Measurements from ENCODE around the gene SLC29A4.

The SLC29A4 gene

DNA sequence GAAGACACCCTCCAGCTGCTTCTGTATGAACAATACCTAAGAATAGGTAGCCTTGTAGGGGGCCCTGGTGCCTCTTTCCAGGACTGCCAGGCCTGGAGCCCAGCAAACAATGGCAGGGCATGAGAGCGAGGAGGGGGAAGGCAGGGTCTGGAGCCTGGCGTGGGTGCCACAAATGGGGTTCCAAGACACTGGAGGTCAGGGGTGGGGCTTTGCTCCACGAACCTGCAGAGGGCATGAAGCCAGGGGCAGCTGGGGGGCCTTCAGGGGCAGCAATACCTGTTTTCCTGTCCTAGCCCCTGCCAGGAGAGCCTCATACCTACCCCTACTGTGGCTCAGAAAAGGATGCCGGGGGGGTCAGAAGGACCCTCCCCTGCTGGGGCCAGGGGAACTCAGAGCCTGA, 61.6 kb downstream of the SLC29A4 start:
- no peaks in the 10 kb centered on the region for H3K4me1 ChIP-seq
- no peaks in the 10 kb centered on the region for H3K27me3 ChIP-seq
- TF ChIP-seq, protein P1, sequence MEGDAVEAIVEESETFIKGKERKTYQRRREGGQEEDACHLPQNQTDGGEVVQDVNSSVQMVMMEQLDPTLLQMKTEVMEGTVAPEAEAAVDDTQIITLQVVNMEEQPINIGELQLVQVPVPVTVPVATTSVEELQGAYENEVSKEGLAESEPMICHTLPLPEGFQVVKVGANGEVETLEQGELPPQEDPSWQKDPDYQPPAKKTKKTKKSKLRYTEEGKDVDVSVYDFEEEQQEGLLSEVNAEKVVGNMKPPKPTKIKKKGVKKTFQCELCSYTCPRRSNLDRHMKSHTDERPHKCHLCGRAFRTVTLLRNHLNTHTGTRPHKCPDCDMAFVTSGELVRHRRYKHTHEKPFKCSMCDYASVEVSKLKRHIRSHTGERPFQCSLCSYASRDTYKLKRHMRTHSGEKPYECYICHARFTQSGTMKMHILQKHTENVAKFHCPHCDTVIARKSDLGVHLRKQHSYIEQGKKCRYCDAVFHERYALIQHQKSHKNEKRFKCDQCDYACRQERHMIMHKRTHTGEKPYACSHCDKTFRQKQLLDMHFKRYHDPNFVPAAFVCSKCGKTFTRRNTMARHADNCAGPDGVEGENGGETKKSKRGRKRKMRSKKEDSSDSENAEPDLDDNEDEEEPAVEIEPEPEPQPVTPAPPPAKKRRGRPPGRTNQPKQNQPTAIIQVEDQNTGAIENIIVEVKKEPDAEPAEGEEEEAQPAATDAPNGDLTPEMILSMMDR (IDR thresholded peaks at IDR 0.05; ENCODE audit: low read depth, low read length): no peak
- peaks cover 11% of the 10 kb centered on the region; the same call in 1 of the 2 replicates for H3K36me3 ChIP-seq
- no peak overlapping the region for H3K4me3 ChIP-seq (ENCODE audit: low read depth, low read length)
- no peak for DNase-seq
- H3K9me3 ChIP-seq: no peaks in the 10 kb centered on the region; the same call in 1 of the 2 replicates

DNA sequence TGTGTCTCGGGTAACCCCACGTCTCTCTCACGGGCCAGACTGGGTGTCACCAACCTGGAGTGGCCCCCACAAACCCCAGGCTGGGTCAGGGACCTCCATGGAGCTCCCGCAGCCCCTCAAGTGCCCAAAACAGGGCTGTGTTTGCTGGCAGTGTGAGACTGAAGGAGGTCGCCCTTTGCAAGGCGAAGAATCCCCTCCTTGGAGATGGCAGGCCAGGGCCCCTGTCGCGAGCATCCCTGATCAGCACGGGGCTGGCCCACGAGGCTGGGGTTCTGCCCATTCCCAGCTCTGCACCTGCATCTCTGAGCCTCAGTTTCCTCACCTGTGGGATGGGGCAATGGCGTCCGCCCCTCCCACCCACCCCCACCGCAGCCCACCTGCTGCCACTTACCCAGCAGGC, 62.4 kb downstream of the SLC29A4 start:
- TF ChIP-seq, protein P1 (IDR thresholded peaks at IDR 0.05; ENCODE audit: low read depth, low read length): no peak

DNA sequence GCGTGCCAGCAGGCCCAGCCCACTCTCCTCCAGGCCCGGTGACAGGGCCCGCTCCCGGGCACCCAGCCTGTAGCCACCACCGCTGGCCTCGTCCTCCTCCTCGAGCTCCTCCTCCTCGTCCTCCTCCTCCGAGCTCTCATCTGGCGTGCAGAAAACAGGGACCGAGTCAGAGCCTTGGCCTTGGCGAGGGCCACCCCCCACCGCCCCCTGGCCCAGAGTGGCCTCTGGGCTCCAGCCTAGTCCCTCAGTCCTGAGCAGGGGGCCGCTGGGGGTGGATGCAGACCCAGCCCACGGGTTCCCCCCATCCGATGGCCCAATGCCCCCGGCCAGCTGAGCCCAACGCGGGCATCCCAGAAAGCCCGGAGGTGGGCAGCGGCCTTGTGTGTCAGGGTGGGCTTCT, 62.9 kb downstream of the SLC29A4 start:
- Histone ChIP-seq H3K4me3 (ENCODE audit: low read depth, low read length) (no peak overlapping the region), H3K9me3 (no peaks in the 10 kb centered on the region; the same call in 1 of the 2 replicates), H3K27me3 (no peaks in the 10 kb centered on the region), H3K36me3 (peaks cover 11% of the 10 kb centered on the region; the same call in 1 of the 2 replicates), H3K4me1 (no peaks in the 10 kb centered on the region)
- TF ChIP-seq, protein P1 (IDR thresholded peaks at IDR 0.05; ENCODE audit: low read depth, low read length): no peak
- no peak for DNase-seq

More for the DNA sequence above, 62.4 kb downstream of the SLC29A4 start:
- no peak for DNase-seq
- Histone ChIP-seq H3K36me3 (peaks cover 11% of the 10 kb centered on the region; the same call in 1 of the 2 replicates), H3K27me3 (no peaks in the 10 kb centered on the region), H3K4me3 (ENCODE audit: low read depth, low read length) (no peak overlapping the region), H3K4me1 (no peaks in the 10 kb centered on the region), H3K9me3 (no peaks in the 10 kb centered on the region; the same call in 1 of the 2 replicates)

DNA sequence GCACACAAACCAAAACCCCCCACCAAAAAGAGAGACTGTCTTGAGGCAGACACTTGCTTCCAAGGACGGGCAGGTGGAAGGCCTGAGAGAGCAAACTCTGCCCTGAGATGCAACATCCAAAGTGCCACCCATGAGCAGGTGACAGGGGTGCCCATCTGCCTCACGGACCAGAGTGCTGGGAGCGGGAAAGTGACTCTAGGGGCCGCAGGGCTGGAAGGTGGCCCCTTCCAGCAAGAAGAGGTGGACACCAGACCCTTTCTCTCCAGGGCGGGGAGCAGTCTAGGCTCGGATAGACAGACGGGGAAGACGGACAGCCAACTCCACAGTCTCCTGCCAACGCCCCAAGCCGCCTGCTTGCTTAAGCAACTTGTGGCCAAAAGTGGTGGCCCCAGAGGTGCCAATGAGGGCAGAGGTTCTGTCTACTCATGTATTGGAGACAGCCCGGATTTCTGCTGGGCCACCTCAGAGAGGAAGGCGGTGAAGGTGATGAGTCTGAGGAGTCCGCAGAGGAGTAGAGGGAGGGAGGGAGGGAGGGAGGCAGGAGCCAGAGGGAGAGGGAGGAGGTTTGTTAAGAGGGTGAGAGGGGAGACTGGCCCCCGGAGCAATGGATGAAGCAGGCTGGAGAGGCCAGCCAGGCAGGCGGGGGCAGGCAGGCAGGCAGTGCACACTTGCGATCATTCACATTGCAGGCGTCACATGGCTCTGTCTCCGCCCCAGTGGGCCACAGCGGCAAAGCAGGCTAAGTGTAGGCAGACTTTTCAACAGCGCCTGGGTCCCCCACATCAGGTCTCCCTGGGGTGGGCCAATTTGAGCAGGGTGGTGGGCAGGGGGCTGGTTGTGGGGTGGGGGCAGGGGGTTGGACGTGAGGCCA, 65.6 kb downstream of the SLC29A4 start:
- peaks cover 19% of the 10 kb centered on the region for H3K36me3 ChIP-seq
- H3K27me3 ChIP-seq: no peaks in the 10 kb centered on the region
- H3K4me1 ChIP-seq: no peaks in the 10 kb centered on the region
- H3K4me3 ChIP-seq (ENCODE audit: low read depth, low read length): no peak overlapping the region
- no peaks in the 10 kb centered on the region; the same call in 1 of the 2 replicates for H3K9me3 ChIP-seq
- TF ChIP-seq, protein P1 (IDR thresholded peaks at IDR 0.05; ENCODE audit: low read depth, low read length): no peak
- no peak for DNase-seq

DNA sequence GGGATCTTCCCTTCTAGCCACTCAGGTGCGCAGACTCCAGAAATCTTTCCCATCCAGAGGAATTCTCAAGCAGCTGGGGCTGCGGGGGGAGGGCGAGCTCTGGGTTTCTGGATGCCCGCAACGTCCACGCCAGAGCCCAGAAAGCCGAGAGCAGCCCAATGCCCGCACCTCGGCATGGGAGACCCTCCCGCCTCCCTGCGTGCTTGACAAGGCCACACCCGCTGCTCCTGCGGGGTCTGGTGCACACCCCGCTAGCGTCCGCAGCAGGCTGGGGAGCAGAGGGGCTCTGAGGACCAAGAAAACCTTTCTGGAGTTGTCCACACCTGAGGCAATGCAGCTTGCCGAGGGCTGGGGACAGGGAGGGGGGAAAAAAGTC, 66.2 kb downstream of the SLC29A4 start:
- Histone ChIP-seq H3K36me3 (peaks cover 19% of the 10 kb centered on the region), H3K4me1 (no peaks in the 10 kb centered on the region), H3K9me3 (no peaks in the 10 kb centered on the region; the same call in 1 of the 2 replicates), H3K4me3 (ENCODE audit: low read depth, low read length) (no peak overlapping the region), H3K27me3 (no peaks in the 10 kb centered on the region)
- DNase-seq: no peak
- TF ChIP-seq, protein P1 (IDR thresholded peaks at IDR 0.05; ENCODE audit: low read depth, low read length): no peak

All from BE2C (cell line).